ENCODE measurements around the gene RAD54L.

- TF ChIP-seq CTCF (IDR thresholded peaks at IDR 0.05) (no peak), POLR2AphosphoS5 (IDR thresholded peaks at IDR 0.05; ENCODE audit: low read depth, low read length) (no peak), TCF7L2 (IDR thresholded peaks at IDR 0.05; ENCODE audit: low read depth, low read length) (no peak)
Measured at GRCh38 chr1:46275030-46275337, 27.4 kb downstream of the RAD54L start.
